Peyer's patch (tissue), 4 donors: ENCODE results near the gene KCNK2. TPM values are rescaled to one million over a fixed set of nuclear protein-coding genes. Genes with fewer than 3 reads are reported as not detected.

Source experiments
- DNase-seq, 3 donors: peaks; one replicate each; pipeline ENCODE4 v3.0.0-alpha.2; 2017 to 2019
- H3K27ac ChIP-seq, 4 donors: fragments of 200-600 bp; sonication (generic); one replicate each; pipeline ENCODE4 v1.5.1; 2016 to 2019
- H3K27me3 ChIP-seq, 2 donors: fragments of 200-600 bp; sonication (generic); one replicate each; pipeline ENCODE4 v1.5.1; 2019
- H3K36me3 ChIP-seq, 3 donors: fragments of 200-600 bp; sonication (generic); one replicate each; pipeline ENCODE4 v1.5.1; 2016 to 2019
- H3K4me1 ChIP-seq, 4 donors: fragments of 200-600 bp; sonication (generic); one replicate each; pipeline ENCODE4 v1.5.1; 2016 to 2019
- H3K4me3 ChIP-seq, 4 donors: fragments of 200-600 bp; sonication (generic); 1 replicate in 3 of 4; 2 replicates in 1 of 4; pipeline ENCODE4 v1.5.1; 2016 to 2019; ENCODE audit warnings: mild to moderate bottlenecking in 1 of 4
- H3K9me3 ChIP-seq, 4 donors: fragments of 200-600 bp; sonication (generic); one replicate each; pipeline ENCODE4 v1.5.1; 2016 to 2019; ENCODE audit warnings: mild to moderate bottlenecking in 1 of 4
- CTCF ChIP-seq, 6 experiments: fragments of 450-650 bp in 4 of 6; fragments of 200-600 bp in 2 of 6; sonication (generic) in 1 of 6; IDR thresholded peaks; one replicate each; pipeline ENCODE4 v1.5.1; 2017 to 2019; ENCODE audit warnings: antibody characterized with exemption in 6 of 6, mild to moderate bottlenecking in 3 of 6, moderate library complexity in 1 of 6
- POLR2A ChIP-seq, 2 donors: fragments of 450-650 bp; IDR thresholded peaks; one replicate each; pipeline ENCODE4 v1.5.1; 2017; ENCODE audit warnings: antibody characterized with exemption in 2 of 2, mild to moderate bottlenecking in 2 of 2, moderate library complexity in 2 of 2
- total RNA-seq, 4 donors: library from RNA; depleted of rRNA; stranded (reverse); fragments of >200 nt; gene quantifications; one replicate each; pipeline ENCODE4 v1.1.0, GENCODE V29; 2016

KCNK2 gene
- total RNA-seq, 4 donors from 2014 or later = 0.53 to 0.94 (median 0.57) TPM; not detected in 1

GRCh38 chr1:215200121-215200520, 117.6 kb downstream of the KCNK2 start:
- H3K9me3 ChIP-seq = no peaks in the 10 kb centered on the region
- H3K27ac ChIP-seq = no peak overlapping the region
- DNase-seq = no peak
- H3K36me3 ChIP-seq = no peaks in the 10 kb centered on the region
- no peak overlapping the region for H3K4me3 ChIP-seq
- no peak for TF ChIP-seq POLR2A (IDR thresholded peaks at IDR 0.05)
- TF ChIP-seq CTCF (IDR thresholded peaks at IDR 0.05) = no peak
- no peaks in the 10 kb centered on the region for H3K27me3 ChIP-seq
- no peaks in the 10 kb centered on the region for H3K4me1 ChIP-seq

DNA sequence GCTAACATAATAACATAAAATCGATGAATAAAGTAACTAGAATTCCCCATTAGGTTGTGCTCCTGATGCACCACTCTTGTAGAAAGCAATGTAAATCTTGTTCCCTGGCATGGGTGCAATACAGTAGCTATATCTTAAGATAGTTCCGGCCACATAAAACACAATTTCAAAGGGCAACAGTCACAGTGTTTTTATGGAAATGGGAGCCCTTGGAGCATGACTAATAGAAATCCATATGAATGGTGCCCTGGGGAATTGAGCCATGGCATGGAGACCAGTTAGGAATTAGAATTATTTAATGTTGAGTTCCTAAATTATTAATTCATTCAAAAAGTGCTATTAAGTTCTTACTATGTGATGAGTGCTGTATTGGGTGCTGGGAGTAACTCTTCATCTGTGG, 118.7 kb downstream of the KCNK2 start:
- no peak for TF ChIP-seq CTCF (IDR thresholded peaks at IDR 0.05)
- H3K4me1 ChIP-seq = no peaks in the 10 kb centered on the region
- no peak for DNase-seq
- H3K4me3 ChIP-seq = no peak overlapping the region
- H3K27ac ChIP-seq = no peak overlapping the region
- no peaks in the 10 kb centered on the region for H3K36me3 ChIP-seq
- H3K27me3 ChIP-seq = no peaks in the 10 kb centered on the region
- H3K9me3 ChIP-seq = no peaks in the 10 kb centered on the region

DNA sequence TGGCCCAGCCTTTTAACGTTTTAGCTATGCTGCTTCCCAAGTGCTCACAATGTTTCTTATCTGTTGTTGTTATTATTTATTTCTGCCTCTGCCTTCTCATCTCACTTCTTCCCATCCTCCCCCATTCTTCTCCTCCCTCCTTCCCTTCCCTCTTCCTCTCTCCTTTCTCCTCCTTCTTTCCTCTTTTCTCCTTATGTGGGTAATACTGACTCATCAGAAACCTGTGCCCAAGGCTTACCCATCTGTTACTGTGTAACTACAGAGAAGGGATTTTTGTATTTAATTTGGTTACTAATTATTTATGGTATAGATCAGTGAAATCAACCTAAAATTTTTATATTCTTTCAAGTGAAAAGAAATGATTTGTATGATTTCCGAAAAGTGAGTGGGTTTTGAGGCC, 120.3 kb downstream of the KCNK2 start:
- TF ChIP-seq POLR2A (IDR thresholded peaks at IDR 0.05) = no peak
- no peak for TF ChIP-seq CTCF (IDR thresholded peaks at IDR 0.05)
- no peak overlapping the region for H3K27ac ChIP-seq
- H3K9me3 ChIP-seq = no peaks in the 10 kb centered on the region
- no peaks in the 10 kb centered on the region for H3K36me3 ChIP-seq
- H3K4me1 ChIP-seq = no peaks in the 10 kb centered on the region
- no peak for DNase-seq
- H3K27me3 ChIP-seq = no peaks in the 10 kb centered on the region
- no peak overlapping the region for H3K4me3 ChIP-seq

DNA sequence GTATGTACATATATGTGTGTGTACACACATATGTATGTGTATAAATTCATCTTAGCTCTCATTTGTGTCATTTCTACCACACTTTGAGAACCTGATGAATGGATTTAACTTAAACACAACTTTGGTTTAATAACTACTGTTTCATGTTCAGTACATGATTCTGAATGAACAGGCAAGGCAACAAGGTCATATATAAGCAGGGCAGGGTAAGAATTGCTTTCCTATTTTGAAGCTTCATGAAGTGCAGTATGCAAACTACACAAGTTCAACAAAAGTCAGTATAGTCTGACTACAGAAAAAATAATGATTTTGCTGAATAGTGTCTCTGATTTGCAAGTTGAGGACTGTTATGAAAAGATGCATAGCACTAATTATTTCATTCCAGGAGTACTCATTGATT, 127.6 kb downstream of the KCNK2 start:
- DNase-seq = no peak
- no peaks in the 10 kb centered on the region for H3K36me3 ChIP-seq
- no peaks in the 10 kb centered on the region for H3K4me1 ChIP-seq
- no peaks in the 10 kb centered on the region for H3K27me3 ChIP-seq
- no peaks in the 10 kb centered on the region for H3K9me3 ChIP-seq
- no peak overlapping the region for H3K27ac ChIP-seq
- no peak for TF ChIP-seq CTCF (IDR thresholded peaks at IDR 0.05)
- TF ChIP-seq POLR2A (IDR thresholded peaks at IDR 0.05) = no peak
- no peak overlapping the region for H3K4me3 ChIP-seq

- no peaks in the 10 kb centered on the region for H3K9me3 ChIP-seq
- no peak overlapping the region for H3K4me3 ChIP-seq
- TF ChIP-seq POLR2A (IDR thresholded peaks at IDR 0.05) (no peak), CTCF (IDR thresholded peaks at IDR 0.05) (no peak)
- H3K27ac ChIP-seq = no peak overlapping the region
- DNase-seq = no peak
- H3K36me3 ChIP-seq = no peaks in the 10 kb centered on the region
- H3K27me3 ChIP-seq = no peaks in the 10 kb centered on the region
- no peaks in the 10 kb centered on the region for H3K4me1 ChIP-seq
Measured at GRCh38 chr1:215215846-215216245, 133.3 kb downstream of the KCNK2 start.

GRCh38 chr1:215219372-215219771, 136.8 kb downstream of the KCNK2 start:
- TF ChIP-seq POLR2A (IDR thresholded peaks at IDR 0.05) = no peak
- TF ChIP-seq CTCF (IDR thresholded peaks at IDR 0.05) = no peak
- no peak overlapping the region for H3K4me3 ChIP-seq
- H3K4me1 ChIP-seq = no peaks in the 10 kb centered on the region
- H3K27ac ChIP-seq = no peak overlapping the region
- DNase-seq = no peak
- no peaks in the 10 kb centered on the region for H3K36me3 ChIP-seq
- no peaks in the 10 kb centered on the region for H3K9me3 ChIP-seq
- H3K27me3 ChIP-seq = no peaks in the 10 kb centered on the region
